Erythroblast (primary cell): ENCODE results near the gene STIM1.
"Not testable (repeated sequence)": the region's sequence is repeated elsewhere in the genome, so short reads cannot be mapped to it uniquely, and the experiment has no call there.

Experiments used
- DNase-seq, 2 experiments: peaks; one replicate each; lab custom pipeline; 2025; lab: John Stamatoyannopoulos, UW
- GATA1 ChIP-seq: IDR thresholded peaks from 2 replicates; pipeline ENCODE4 v1.6.1; 2011; ENCODE audit warnings: low read depth, mild to moderate bottlenecking, control low read depth, low read length, moderate library complexity
- POLR2A ChIP-seq: IDR thresholded peaks from 2 replicates; pipeline ENCODE4 v1.6.1; 2011; ENCODE audit warnings: mild to moderate bottlenecking, low read length

Gene STIM1

GRCh38 chr11:3890014-3890413 is 34.5 kb downstream of the STIM1 start:
- DNase-seq = no peak
- no peak for TF ChIP-seq POLR2A
- TF ChIP-seq GATA1 = no peak

- TF ChIP-seq GATA1 = no peak
- no peak for TF ChIP-seq POLR2A
- no peak for DNase-seq
These were observed 35.3 kb downstream of the STIM1 start for GRCh38 chr11:3890806-3891205.

DNA sequence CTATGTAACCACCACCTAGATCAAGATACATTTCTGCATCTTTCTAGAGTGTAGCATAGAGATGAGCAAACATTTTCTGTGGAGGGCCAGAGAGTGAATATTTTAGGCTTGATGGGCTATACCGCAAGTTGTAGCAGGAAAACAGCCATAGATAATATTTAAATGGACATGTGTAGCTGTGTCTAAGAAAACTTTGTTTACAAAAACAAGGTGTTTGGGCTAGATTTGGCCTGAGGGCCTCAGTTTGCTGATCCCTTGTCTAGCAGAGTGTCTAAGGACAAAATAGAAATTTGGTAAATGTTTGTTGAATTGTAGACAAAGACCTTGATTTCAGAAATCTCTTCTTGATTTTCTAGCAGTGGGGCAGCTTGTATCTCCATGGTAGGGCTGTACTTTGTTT is 36.3 kb downstream of the STIM1 start:
- DNase-seq = no peak
- TF ChIP-seq GATA1 (no peak), POLR2A (no peak)

DNA sequence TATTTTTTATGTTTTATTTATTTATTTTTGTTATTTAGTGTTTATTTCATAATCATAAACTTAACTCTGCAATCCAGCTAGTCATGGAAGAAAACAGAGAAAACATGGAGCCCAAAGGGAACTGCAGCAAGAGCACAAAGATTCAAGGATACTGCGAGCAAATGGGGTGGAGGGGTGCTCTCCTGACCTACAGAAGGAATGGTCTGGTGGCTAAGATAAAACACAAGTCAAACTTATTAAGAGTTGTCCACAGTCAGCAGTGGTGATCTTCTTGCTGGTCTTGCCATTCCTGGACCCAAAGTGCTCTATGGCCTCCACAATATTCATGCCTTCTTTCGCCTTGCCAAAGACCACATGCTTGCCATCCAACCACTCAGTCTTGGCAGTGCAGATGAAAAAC is 36.7 kb downstream of the STIM1 start:
- TF ChIP-seq GATA1 (no peak), POLR2A (no peak)
- no peak for DNase-seq

DNA sequence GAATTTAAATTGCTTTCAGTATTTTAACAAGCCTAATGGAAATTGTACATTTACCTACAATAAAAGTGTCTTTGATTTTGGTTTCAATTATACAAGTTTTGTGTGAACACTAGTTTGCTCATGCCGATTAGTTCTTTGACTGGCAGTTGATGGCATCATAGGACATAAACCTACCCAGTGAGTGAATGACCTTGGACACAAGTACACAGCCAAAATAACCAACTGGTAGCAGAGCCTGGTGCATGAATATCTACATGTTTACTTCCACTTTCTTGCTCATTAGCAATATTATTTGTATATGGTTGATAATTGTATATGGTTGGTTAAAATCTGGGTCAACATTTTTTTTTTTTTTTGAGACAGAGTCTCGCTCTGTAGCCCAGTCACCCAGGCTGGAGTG is 37.8 kb downstream of the STIM1 start:
- DNase-seq = no peak
- TF ChIP-seq POLR2A = no peak
- TF ChIP-seq GATA1 = no peak

DNA sequence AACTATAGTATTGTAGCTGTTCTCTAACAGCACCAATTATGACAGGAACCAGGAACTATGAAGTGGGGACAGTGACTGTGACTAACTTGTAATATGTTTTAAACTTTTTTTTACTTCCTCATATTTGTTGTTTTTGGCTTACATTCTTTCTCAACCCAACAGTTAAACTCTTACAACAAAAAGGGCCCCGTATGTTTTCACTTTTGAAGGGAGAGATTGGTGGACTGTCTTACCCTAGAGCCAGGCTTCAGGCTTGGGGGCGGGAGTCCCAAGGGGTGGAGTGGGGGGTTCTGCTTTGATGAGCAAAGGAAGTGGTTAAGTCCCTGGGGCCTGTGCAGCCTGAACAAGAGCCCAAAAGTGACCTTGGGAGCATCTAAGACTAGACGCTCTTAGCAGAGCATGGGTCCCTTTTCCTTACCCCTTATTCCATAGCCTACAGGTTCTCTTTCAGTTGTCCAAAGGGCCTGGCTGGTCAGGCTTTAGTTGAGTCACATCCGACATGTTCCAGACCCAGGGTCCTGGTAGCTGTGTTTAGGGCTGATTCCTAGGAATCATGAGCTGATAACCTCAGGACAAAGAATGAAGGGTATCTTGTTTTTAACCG is 38.8 kb downstream of the STIM1 start:
- no peak for DNase-seq
- no peak for TF ChIP-seq GATA1
- TF ChIP-seq POLR2A = no peak

GRCh38 chr11:3896644-3897043 is 41.2 kb downstream of the STIM1 start:
- DNase-seq = no peak
- TF ChIP-seq GATA1 (no peak), POLR2A (no peak)

DNA sequence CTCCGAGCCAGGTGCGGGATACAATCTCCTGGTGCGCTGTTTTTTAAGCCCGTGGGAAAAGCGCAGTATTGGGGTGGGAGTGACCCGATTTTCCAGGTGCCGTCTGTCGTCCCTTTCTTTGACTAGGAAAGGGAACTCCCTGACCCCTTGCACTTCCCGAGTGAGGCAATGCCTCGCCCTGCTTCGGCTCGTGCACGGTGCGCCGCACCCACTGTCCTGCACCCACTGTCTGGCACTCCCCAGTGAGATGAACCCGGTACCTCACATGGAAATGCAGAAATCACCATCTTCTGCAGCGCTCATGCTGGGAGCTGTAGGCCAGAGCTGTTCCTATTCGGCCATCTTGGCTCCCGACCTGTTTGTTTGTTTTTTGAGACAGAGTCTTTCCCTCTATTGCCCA is 44.8 kb downstream of the STIM1 start:
- not testable (repeated sequence) for DNase-seq

GRCh38 chr11:3901249-3902025 is 46.0 kb downstream of the STIM1 start:
- DNase-seq = no peak
- TF ChIP-seq POLR2A (no peak), GATA1 (no peak)

DNA sequence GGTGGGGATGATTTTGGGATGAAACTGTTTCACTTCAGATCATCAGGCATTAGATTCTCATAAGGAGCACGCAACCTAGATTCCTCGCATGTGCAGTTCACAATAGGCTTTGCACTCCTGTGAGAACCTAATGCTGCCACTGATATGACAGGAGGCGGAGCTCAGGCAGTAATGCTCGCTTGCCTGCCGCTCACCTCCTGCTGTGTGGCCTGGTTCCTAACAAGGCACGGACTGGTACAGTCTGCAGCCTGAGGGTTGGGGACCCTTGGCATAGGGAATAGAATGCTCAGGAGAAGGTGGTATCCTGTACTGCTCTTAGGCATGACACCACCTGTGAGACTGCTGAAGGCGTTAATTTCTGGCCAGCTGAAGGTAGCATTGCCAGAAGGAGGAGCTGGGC is 47.0 kb downstream of the STIM1 start:
- TF ChIP-seq POLR2A (no peak), GATA1 (no peak)
- DNase-seq = no peak

GRCh38 chr11:3903207-3903896 is 47.9 kb downstream of the STIM1 start:
- no peak for TF ChIP-seq POLR2A
- DNase-seq = peak; percentile 47 to 66

GRCh38 chr11:3904228-3904627 is 48.8 kb downstream of the STIM1 start:
- DNase-seq = no peak
- no peak for TF ChIP-seq POLR2A
- no peak for TF ChIP-seq GATA1

- DNase-seq = peak; percentile 18 to 61
These were observed 49.9 kb downstream of the STIM1 start for GRCh38 chr11:3905080-3905953.

More at GRCh38 chr11:3905080-3905953, 49.9 kb downstream of the STIM1 start:
- TF ChIP-seq GATA1 (no peak), POLR2A (no peak)
